Measurements from ENCODE around the gene TXNRD1. TPM values are rescaled to one million over a fixed set of nuclear protein-coding genes. Genes with fewer than 3 reads are reported as not detected.
"Not testable (repeated sequence)": the region's sequence is repeated elsewhere in the genome, so short reads cannot be mapped to it uniquely, and the experiment has no call there.

TXNRD1 gene
- total RNA-seq, 1 donor from 2014 or later: 398 TPM

- no peak for DNase-seq
Observed at GRCh38 chr12:104329707-104330532, 114.3 kb downstream of the TXNRD1 start.

DNA sequence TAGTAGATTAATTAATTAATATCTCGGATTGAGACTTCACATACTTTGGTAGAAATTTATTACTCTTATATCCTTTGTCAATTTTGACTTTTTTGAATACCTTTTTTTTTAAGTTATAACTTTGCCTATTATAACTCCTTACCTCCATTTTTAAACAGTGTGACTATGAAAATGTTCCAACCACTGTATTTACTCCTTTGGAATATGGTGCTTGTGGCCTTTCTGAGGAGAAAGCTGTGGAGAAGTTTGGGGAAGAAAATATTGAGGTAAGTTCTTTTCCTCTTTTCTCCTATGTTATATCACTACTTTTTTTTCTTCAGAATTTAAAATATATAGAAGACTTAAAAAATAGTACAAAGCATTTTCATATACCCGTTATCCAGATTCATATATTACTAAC, 115.8 kb downstream of the TXNRD1 start:
- DNase-seq: no peak

GRCh38 chr12:104332273-104332672, 116.7 kb downstream of the TXNRD1 start:
- DNase-seq: not testable (repeated sequence)

DNA sequence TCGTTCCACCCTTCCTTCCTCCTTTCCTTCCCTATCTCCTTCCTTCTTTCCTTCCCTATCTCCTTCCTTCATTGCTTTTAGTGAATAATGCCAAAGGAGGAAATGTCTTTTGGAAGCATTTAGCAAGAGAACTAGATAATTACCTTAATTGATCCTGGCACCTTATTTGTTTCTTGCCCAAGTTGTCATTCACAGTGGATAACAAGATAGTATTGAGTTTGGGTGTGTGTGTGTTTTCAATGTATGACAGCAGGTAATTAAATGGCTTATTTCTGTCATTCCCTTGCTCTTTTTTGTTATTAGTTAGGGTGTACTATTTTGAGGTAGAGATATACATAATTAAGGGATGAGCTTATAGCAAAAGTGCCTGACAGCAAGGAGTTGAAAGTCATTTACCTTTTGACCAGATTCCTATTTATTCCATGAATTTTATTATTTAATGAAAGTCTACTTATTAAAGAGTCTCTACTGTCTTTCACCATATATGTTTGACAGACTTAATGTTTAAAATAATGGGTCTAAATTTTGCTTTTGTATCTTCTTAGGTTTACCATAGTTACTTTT, 118.2 kb downstream of the TXNRD1 start:
- no peak for DNase-seq

GRCh38 chr12:104334581-104334980, 119.0 kb downstream of the TXNRD1 start:
- DNase-seq: no peak

- no peak for DNase-seq
Observed at GRCh38 chr12:104336115-104336514, 120.5 kb downstream of the TXNRD1 start.

DNA sequence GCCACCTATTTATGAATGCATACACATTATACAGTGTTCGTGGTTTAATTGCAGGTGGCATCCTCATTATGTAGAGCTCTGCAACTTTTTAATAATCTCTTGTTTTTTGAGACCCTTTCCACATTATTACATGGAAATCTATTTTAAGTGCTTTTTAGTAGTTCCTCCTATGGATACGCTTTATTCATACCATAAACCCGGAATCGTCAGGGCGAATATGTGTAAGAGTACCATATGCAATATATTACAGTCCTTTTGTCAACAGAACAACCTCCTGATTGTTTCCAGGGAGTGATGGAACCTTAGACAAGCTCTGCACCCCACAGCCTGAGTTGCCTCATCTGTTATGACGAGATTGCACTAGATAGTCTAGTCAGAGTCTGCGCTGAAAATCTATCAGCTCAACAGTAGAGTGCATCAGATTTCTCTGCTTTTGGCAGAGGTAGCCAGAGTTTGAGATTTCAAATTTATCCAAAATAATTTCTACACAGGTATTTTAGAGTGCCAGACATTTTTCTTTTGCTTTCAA, 121.5 kb downstream of the TXNRD1 start:
- no peak for DNase-seq

- no peak for DNase-seq
Observed at GRCh38 chr12:104339663-104340062, 124.1 kb downstream of the TXNRD1 start.

DNA sequence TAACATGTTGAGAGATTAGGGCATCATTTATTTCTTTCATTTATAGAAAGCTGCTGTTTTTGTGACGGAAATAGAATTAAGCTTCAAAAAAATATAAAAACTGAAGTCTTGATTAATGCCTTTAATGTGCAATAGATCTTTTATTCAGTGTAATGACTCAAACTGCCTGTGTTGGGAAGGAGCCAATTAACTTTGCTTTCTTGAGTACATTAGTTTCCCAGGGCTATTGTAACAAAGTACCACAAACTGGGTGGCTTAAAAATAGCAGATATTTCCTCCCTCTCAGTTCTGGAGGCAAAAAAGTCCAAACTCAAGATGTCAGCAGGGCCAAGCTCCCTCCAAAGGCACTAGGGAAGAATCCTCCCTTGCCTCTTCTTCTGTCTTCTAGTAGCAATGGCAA, 124.6 kb downstream of the TXNRD1 start:
- DNase-seq: peak; percentile 61

DNA sequence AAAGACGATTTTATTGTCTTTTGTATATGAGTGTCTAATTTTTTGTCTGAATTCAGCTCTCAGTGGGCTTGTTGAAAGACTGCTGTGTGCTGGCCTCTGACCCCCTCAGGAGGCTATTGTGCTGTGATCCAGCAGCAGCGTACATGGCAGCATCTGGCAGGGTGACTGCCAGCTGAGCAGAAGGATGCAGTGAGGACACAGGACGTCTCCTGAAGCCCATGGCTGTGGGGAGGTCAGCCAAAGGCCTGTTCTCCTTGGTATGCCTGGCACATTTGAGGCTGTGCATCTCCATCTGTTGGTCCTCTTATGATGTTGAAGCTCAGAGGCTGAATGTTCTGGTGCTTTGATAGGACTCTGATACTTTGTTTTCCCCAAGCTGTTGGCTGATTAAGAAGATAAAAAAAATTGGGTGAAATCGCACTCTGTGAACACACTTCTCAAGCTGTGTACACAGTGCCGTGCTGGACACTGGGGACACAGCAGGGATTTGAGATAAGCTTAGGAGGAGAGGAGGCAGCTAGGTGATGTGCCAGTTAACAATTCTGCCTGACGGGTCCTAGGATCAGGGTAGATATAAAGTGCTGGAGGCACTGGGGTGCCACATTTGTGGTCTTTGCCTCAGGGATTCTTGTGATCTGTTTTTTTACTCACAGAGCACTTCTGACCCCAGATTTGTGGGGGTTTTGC, 125.5 kb downstream of the TXNRD1 start:
- peak; percentile 31 for DNase-seq

DNA sequence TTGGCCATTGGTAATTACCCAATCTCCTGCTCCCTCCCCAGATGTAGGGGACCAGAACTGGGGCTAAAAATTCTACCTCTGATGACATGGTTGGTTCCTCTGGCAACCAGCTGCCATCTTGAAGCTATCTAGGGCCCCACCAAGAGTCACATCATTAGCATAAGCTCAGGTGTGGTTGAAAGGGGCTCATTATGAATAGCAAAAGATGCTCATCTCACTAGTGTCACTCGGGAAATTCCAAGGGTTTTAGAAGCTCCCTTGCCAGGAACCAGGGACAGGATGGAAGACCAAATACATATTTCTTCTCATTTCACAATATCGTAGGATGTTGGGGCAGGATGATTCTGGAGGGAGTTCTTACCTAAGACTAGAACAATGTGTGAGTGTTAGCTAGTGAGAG, 126.6 kb downstream of the TXNRD1 start:
- DNase-seq: no peak

DNA sequence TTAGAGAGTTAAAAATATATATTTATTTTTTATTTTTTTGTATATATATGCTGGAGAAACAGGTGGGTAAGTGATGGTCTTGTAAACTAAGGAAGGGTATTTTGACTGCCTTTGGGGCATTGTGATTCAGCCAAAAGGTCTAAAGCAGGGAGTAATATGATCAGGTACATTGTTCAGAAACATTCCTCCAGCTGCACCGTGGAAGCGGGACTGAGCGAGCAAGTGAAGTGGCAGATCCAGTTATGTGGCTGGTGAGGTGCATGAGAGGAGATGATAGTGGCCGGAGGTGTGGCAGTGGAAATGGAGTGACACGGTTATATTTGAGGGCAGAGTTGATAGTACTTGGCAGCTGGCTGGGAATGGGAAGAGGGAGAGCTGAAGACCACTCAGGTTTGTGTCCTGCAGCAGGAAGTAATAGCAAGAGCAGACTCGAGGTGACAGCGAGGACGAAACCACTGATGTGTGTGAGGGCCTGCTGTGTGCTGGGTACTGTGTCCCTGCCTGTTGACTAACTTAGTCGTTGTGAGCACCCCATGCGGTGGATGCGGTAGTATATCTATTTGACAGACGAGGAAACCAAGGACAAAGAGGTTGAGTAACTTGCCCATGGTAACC, 127.2 kb downstream of the TXNRD1 start:
- DNase-seq: no peak

DNA sequence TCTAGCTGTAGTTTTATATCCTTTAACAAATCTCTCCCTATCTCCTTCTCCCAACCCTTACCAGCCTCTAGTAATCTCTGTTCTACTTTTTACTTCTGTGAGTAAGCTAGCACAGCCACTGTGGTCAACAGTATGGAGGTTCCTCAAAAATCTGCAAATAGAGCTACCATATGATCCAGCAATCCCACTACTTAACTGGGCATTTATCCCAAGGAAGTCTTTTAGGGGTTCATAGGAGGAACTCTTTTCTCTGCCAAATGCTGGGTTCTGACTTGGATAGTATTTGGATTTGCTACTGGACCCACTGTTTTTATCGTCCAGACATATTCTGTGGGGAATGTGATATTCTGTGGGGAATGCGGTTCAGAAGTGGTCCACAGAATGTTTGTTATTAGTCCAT, 129.1 kb downstream of the TXNRD1 start:
- DNase-seq: no peak

DNA sequence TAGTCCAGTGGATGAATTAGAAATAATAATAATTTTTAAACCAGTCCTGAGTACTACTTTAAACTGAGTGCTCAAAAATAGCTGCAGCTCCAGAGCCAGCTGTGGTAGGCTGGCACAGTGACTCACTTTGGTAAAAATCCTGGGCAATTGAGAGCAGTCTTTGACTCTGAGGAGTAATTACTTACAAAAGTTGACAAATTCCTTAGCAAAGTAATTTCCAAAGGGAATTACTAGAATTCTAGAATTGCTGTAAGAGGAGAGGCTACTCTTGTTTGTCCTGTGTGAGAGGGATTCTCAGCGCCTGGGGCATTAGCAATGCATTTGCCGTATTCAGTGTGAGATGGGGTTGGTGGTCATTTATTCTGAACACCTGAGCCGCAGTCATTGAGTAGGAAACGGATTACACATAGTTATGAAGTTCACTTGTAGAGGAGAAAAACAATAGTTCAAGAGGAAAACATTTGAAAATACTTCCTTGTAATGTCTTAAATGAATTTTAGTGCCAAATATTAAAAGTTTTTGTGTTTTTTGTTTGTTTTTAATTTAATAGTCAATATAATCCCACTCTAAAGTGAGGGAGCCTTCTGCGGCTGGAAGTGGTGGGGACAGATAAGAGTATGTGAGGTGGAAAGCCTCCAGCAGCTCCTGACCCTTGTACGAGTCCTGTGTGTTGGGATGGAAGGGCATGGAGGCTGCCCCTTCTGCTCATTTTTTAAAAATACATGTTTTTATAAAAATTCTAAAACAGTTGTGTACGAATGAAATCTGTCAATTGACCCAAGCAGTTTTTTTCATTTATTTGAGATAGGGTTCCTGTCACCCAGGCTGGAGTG, 129.9 kb downstream of the TXNRD1 start:
- no peak for DNase-seq

DNA sequence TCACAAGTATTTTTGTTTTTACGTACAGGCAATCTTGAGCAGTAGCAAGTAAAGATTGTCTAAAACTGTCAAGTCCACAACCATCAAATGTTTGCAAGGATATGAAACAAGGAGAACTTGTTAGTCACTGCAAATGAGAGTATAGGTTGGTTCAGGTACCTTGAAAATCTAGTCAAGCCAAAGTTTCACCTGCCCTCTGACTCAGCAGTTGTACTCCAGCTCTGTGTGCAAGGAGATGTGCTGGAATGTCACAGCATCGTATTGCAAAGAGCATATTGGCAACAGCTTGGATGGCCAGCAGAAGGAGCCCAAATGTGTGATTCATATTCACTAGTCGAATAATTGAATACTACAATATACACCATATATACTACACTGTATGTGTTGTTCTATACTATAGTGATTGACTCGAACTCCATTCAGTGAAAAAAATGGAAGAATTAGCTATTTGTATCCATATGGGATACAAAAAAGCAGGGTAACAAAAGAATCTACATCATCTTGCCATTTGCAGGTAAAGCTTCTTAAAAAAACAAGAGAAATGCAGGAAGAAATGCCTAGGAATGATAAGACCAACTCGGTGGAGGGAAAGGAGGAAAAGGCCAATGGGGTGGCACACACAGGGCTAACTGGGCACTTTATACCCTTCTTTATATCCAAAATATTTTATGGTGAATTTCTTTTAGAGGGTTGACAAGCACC, 131.9 kb downstream of the TXNRD1 start:
- no peak for DNase-seq

DNA sequence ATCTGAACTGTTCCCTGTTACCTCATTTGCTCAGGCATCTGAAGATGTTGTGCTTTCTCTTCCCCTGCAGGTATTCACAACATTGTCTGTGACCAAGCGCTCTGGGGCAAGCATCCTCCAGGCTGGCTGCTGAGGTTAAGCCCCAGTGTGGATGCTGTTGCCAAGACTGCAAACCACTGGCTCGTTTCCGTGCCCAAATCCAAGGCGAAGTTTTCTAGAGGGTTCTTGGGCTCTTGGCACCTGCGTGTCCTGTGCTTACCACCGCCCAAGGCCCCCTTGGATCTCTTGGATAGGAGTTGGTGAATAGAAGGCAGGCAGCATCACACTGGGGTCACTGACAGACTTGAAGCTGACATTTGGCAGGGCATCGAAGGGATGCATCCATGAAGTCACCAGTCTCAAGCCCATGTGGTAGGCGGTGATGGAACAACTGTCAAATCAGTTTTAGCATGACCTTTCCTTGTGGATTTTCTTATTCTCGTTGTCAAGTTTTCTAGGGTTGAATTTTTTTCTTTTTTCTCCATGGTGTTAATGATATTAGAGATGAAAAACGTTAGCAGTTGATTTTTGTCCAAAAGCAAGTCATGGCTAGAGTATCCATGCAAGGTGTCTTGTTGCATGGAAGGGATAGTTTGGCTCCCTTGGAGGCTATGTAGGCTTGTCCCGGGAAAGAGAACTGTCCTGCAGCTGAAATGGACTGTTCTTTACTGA, 132.9 kb downstream of the TXNRD1 start:
- no peak for DNase-seq

DNA sequence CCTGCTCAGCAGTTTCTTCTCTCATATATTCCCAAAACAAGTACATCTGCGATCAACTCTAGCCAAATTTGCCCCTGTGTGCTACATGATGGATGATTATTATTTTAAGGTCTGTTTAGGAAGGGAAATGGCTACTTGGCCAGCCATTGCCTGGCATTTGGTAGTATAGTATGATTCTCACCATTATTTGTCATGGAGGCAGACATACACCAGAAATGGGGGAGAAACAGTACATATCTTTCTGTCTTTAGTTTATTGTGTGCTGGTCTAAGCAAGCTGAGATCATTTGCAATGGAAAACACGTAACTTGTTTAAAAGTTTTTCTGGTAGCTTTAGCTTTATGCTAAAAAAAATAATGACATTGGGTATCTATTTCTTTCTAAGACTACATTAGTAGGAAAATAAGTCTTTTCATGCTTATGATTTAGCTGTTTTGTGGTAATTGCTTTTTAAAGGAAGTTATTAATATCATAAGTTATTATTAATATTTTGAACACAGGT, 133.5 kb downstream of the TXNRD1 start:
- no peak for DNase-seq

DNA sequence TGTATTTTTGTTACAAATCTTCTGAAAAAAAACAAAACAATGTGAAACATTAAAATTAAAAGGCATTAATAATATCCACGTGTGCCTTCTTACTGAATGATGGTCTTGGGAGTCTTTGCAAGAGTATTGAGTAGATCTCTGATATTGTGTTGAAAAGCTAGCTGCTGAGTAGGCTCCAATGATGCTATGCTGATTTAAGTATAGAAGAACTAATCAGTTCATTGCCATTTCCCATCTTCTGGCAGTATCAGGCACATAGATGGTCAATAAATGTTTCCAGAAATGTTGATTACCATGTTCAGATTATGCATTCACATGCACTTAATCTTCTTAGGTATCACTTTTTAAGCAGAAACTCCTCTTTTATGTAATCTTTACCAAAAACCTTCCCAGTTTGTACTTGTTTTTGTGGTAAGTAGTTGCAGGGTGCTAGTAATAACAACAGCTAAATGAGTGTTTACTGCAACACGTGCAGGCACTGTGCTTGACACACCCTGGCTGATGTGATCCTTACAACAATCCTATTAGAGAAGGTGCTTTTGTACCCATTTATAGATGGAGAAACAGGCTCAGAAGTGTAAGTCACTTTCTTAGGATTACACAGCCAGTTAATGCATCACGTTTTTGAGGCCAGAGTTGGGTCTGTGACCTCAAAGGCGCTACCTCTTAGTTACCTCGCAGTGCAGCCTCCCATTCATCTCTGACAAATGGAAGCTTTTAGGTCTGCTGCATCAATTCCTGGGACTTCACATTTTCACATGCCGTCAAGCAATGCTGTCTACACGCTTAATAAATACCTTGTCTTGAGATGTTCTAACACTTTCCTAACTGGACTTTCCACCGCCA, 134.9 kb downstream of the TXNRD1 start:
- DNase-seq: no peak

Data from dermis blood vessel endothelial cell (primary cell).